Medulla oblongata (tissue), 1 donor: ENCODE data around the gene NBEAL2.
"Not testable (repeated sequence)": the region's sequence is repeated elsewhere in the genome, so short reads cannot be mapped to it uniquely, and the experiment has no call there.

ENCODE experiments used
- DNase-seq: peaks from one replicate; pipeline ENCODE4 v3.0.0-alpha.2; 2015; ENCODE audit errors: extremely low spot score

Gene NBEAL2

DNA sequence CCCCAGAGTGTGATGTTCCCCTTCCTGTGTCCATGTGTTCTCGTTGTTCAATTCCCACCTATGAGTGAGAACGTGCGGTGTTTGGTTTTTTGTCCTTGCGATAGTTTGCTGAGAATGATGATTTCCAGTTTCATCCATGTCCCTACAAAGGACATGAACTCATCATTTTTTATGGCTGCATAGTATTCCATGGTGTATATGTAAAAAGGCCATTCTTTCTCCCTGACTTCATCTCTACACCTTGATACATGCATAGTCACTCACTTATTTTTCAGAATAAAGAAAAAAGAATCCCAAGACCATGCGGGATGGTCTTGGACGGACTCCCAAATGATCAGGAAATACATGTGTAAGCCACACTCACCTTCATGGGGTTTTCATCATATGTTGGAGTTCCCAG is 57.8 kb downstream of the NBEAL2 start:
- DNase-seq: not testable (repeated sequence)

DNA sequence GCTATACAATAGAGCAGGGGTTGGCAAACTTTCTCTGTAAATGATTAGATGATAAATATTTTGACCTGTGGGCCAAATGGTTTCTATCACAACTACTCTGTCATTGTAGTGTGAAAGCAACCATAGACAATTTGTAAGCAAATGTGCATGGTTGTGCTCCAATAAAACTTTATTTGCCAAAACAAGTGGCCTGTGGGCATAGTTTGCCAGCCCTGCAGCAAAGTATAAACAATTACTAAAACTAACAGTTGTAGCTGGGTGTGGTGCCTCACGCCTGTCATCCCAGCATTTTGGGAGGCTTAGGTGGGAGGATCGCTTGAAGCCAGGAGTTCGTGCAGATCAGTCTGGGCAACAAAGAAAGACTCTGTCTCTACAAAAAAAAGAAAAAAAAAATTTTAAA is 61.6 kb downstream of the NBEAL2 start:
- DNase-seq: no peak

DNA sequence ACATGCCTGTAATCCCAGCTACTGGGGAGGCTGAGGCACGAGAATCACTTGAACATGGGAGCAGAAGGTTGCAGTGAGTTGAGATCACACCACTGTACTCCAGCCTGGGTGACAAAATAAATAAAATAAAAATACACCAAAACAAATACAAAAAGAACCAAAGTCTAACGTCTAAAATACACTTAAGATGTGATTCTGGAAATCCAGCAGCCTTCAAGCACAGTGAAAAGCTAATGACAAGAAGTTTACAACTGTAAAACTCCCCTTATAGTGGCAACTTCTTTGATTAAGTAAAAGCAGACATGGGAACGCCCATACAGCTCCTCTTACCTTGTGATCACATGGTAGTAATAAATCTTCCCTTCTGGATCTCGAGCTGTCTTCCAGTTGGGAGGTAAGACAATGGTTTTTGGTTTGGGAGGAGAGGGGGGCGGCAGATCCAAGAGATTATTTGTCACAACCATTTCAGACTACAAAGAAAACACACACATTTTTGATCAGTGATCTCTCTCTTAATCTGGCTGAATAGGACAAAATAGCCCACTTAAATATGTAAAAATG is 62.8 kb downstream of the NBEAL2 start:
- no peak for DNase-seq

DNA sequence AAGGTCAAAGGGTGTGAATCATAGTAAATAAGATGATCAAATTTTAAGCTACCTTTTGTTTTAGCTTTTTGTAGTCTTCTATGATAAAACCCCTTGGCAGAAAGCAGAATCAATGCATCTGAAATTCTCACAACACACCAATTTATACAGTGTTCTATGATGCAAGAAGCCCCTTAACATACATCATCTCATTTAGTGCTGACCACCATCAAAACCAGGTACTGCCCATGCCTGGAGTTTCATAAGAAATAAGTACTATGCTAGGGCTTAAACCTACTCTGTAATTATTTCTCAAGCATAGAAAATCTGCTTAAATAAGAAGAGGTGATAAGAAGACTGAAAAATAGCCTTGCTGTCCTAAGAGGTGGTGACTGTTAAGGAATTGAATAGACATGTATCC is 67.6 kb downstream of the NBEAL2 start:
- DNase-seq: no peak

GRCh38 chr3:47047673-47048072 is 68.2 kb downstream of the NBEAL2 start:
- DNase-seq: no peak

- DNase-seq: no peak
Measured at GRCh38 chr3:47054412-47054811, 74.9 kb downstream of the NBEAL2 start.

DNA sequence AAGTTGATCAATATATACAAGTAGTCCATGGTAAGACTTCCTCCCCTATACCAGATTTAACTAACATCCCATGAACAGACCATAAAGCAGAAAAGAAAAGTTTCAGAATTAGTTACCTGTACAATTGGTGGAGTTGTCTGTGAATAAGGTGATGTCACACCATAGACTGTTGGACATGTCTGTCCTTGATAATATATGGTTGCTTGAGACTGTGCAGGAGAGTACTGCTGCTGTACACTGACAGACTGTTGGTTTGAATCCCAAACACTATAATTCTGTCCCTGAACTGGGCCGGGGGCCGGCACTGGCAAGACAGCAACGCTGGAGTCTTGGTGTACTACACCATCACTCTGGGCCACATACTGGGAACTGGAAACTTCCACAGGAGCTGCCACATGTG is 77.2 kb downstream of the NBEAL2 start:
- no peak for DNase-seq

DNA sequence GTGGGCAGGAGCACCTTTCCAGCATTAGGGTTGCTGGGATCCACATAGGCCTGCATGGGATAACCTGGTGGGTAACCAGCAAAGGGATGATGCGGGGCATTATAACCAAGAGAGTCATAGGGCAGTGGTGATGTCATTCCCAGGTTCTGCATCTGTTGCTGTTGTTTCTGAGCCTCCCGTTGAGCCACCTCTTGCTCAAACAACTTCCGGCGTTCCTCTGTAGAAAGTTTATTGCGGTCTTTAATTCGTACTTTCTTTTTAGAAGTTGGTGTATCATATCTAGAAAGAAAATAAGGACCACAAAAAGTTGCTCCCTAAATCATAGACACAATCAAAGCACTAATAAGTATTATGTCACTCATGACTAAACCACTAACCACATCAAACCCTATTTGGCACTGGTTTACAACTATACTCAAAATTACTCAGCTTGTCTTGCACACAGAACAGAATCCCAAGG is 77.8 kb downstream of the NBEAL2 start:
- DNase-seq: no peak
